Measurements from ENCODE around the gene DIPK1B.

The DIPK1B gene

GRCh38 chr9:136741883-136742571 lies 29.7 kb downstream of the DIPK1B start:
- TF ChIP-seq CTCF (conservative IDR thresholded peaks at IDR 0.05; ENCODE audit: low read depth, low read length), result no peak
- no peak overlapping the region for H3K4me3 ChIP-seq (ENCODE audit: low read length)
- no peak for DNase-seq (ENCODE audit: low read depth)

- H3K4me3 ChIP-seq (ENCODE audit: low read length), result no peak within 1 kb of the TSS
- peak; percentile 74 for TF ChIP-seq CTCF (conservative IDR thresholded peaks at IDR 0.05; ENCODE audit: low read depth, low read length)
- DNase-seq (ENCODE audit: low read depth), result no peak
Observed at GRCh38 chr9:136742591-136743391, 30.4 kb downstream of the DIPK1B start, which contains the start of gene LCN10. Gene LCN10 (minus strand): TSS chr9:136742940. CDS start chr9:136742903, 37 bp downstream.

- no peak for DNase-seq (ENCODE audit: low read depth)
- TF ChIP-seq CTCF (conservative IDR thresholded peaks at IDR 0.05; ENCODE audit: low read depth, low read length), result no peak
- H3K4me3 ChIP-seq (ENCODE audit: low read length), result no peak overlapping the region
Observed at GRCh38 chr9:136743639-136744211, 31.4 kb downstream of the DIPK1B start.

GRCh38 chr9:136744773-136745172 lies 32.4 kb downstream of the DIPK1B start:
- no peak overlapping the region for H3K4me3 ChIP-seq (ENCODE audit: low read length)
- no peak for TF ChIP-seq CTCF (conservative IDR thresholded peaks at IDR 0.05; ENCODE audit: low read depth, low read length)
- DNase-seq (ENCODE audit: low read depth), result no peak

DNA sequence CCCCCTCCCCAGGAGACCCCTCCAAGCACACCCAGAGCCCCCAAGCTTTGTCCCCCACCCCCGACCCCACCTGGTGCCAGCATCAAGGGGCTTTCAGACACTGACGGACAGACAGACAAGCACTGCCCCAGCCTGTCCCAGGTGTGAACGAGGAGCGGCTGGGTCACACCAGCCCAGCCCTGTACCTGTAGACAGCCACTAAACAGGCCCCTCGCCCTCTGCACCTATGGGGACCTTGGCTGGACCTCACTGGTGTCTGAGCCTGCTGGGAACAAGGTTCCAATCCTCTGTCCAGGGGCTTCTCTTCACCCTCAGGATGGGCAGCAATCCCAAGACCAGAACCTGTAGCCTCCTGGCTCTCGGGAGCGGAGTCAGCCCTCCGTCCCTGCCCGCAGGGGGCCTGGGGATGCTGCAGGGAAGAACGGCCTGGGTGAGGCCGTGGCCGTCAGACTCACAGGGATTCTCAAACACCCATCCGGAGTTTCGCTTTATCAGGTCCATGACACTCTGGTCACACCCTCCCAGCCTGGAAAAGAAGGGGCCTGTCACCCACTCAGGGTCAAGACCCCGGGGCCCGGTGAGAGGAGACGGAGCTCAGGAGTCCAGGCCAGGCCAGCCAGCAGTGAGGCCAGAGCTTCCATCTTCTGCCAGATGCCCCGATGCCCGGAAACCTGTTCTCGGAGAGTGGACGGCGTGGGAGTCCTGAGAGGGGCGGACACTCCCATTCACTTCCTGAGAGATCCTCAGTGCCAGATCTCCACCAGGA lies 33.2 kb downstream of the DIPK1B start:
- no peak for DNase-seq (ENCODE audit: low read depth)
- TF ChIP-seq CTCF (conservative IDR thresholded peaks at IDR 0.05; ENCODE audit: low read depth, low read length), result no peak
- H3K4me3 ChIP-seq (ENCODE audit: low read length), result no peak overlapping the region

GRCh38 chr9:136746155-136746490 lies 33.8 kb downstream of the DIPK1B start:
- no peak for DNase-seq (ENCODE audit: low read depth)
- TF ChIP-seq CTCF (conservative IDR thresholded peaks at IDR 0.05; ENCODE audit: low read depth, low read length), result no peak
- H3K4me3 ChIP-seq (ENCODE audit: low read length), result no peak overlapping the region
